Neuron (in vitro differentiated cells): ENCODE data around the gene ZNF860.

Experiments used
- H2AFZ ChIP-seq: one replicate; pipeline ENCODE4 v1.6.1; 2013; ENCODE audit warnings: low read depth, mild to moderate bottlenecking, inconsistent platforms, low read length, moderate library complexity
- H3K27me3 ChIP-seq: one replicate; pipeline ENCODE4 v1.6.1; 2013; ENCODE audit warnings: low read length; ENCODE audit not compliant: insufficient read depth
- H3K36me3 ChIP-seq: one replicate; pipeline ENCODE4 v1.6.1; 2013; ENCODE audit warnings: low read length; ENCODE audit not compliant: insufficient read depth
- H3K4me1 ChIP-seq: one replicate; pipeline ENCODE4 v1.6.1; 2013; ENCODE audit warnings: low read length; ENCODE audit not compliant: insufficient read depth
- H3K4me3 ChIP-seq: 2 replicates; pipeline ENCODE4 v1.5.1; 2013; ENCODE audit warnings: mild to moderate bottlenecking, low read length, moderate library complexity
- H3K9me3 ChIP-seq: one replicate; pipeline ENCODE4 v1.6.1; 2013; ENCODE audit warnings: low read length

ZNF860 gene

DNA sequence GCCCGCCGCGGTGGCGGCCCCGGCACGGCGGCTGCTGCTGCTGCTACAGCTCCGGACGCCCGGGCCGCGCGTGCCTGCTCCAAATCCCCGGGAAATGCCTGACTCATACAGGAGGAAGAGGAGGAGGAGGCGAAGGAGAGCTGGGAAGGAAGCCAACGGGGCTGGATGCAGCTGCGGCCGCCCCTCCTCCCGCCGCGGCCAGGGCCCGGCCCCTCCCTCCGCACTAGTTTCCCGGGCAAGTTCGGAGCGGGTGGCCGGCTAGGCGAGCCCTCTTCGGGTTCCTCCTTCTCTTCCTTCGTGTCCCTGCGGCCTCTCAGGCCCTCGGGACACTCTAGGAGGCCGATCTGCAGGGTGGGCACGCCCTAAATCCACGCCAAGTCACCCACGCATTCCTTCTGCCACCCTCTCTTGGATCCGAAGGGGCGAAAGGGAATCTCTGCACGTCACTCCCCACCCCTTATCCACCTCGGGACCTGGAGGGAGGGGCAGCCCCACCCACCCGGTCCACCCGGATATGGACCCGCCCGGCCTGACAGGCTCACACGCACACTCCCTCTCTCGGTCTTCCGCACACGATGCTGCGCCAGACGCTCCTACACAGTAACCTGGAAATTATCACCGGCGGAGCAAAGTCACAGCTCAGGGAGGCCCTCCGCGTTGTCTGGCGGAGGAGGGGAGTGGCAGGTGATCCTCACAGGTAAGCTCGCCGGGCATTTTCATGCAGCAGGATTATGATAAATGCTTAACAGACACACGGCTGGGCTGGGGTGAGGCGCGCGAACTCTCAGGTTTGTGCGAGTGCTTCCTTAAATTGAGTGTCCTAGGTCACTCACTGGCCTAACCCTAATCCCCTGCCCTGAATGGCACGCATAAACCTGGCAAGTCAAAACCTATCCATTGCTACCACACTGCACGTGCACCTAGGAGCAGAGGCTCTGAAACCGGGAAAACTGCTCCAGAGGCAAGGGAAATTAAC is at the start of gene ZNF860, which contains the start of gene OSBPL10:
TSS of gene ZNF860 (plus strand) at position 545 of the 976 bp plus-strand sequence. CDS start 7,330 bp downstream, outside the sequence.
TSS of gene OSBPL10 (minus strand) at position 57 of the 976 bp plus-strand sequence. CDS start 83 bp downstream, outside the sequence.
- Histone ChIP-seq H3K4me3 (peak within 1 kb of the TSS; percentile 51), H3K36me3 (no peaks in the 10 kb centered on the region), H3K27me3 (peaks cover 27% of the 10 kb centered on the region), H3K9me3 (no peaks in the 10 kb centered on the region), H3K4me1 (peaks cover 12% of the 10 kb centered on the region), H2AFZ (peak within 1 kb of the TSS; percentile 98)

DNA sequence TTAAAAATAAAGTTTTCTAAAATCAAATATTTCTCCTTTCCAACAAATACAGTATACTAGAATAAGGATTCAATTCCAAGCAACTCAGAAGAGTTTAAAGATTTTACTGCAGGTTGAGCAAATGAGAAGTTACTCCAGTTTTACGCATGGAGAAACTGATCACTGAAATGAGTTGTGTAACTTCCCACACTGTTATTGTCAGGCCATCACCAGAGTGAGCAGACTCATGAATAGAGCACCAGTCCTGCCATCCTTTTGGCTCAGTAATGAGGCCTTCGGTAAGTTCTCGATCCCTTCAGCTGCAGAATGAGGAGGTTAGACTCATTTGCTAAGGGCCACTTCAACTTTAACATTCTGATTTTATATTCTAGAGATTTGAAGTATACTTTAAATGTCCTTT is 48.6 kb upstream of the ZNF860 start:
- Histone ChIP-seq H3K9me3 (no peaks in the 10 kb centered on the region), H3K27me3 (no peaks in the 10 kb centered on the region), H3K4me1 (no peaks in the 10 kb centered on the region), H3K36me3 (no peaks in the 10 kb centered on the region), H3K4me3 (no peak overlapping the region), H2AFZ (no peak overlapping the region)

DNA sequence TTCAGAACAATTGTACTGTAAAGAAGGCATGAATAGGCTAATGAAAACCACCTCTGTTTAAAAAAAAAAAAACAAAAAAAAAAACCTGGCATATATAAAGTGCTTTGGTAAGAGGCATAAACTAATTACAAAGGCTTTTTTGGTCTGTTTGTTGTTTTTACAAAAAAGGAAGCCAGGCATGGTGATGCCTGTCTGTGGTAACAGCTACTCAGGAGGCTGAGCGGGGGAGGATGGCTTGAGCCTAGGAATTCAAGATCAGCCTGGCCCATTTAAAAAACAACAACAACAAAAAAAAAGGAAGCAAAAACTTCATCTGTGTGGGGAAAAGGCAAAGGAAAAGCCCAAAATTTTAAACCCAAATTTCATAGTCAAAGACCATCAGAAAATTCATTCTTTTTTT is 47.5 kb upstream of the ZNF860 start:
- Histone ChIP-seq H3K36me3 (no peaks in the 10 kb centered on the region), H3K9me3 (no peaks in the 10 kb centered on the region), H3K27me3 (no peaks in the 10 kb centered on the region), H3K4me3 (no peak overlapping the region), H2AFZ (no peak overlapping the region), H3K4me1 (no peaks in the 10 kb centered on the region)

DNA sequence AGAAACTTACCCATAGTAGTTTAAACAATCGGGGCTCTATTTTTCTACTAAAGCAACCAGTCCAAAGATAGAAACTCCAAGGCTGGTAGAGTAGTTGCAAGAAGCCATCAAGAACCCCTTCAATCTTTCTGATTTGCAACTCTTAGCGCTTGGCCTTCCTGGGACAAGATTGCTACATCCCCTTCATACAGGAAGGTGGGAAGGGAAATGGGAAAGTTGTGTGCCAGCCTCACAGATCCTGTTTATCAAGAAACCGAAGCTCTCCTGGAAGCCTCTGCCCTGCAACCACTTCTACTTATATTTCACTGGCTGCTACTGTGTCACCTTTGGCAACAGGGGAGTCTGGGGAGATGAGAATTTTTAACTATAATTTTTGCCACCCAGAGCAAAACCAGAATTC is 46.7 kb upstream of the ZNF860 start:
- H3K27me3 ChIP-seq, result no peaks in the 10 kb centered on the region
- no peaks in the 10 kb centered on the region for H3K36me3 ChIP-seq
- H3K4me1 ChIP-seq, result no peaks in the 10 kb centered on the region
- no peaks in the 10 kb centered on the region for H3K9me3 ChIP-seq
- no peak overlapping the region for H3K4me3 ChIP-seq
- no peak overlapping the region for H2AFZ ChIP-seq

DNA sequence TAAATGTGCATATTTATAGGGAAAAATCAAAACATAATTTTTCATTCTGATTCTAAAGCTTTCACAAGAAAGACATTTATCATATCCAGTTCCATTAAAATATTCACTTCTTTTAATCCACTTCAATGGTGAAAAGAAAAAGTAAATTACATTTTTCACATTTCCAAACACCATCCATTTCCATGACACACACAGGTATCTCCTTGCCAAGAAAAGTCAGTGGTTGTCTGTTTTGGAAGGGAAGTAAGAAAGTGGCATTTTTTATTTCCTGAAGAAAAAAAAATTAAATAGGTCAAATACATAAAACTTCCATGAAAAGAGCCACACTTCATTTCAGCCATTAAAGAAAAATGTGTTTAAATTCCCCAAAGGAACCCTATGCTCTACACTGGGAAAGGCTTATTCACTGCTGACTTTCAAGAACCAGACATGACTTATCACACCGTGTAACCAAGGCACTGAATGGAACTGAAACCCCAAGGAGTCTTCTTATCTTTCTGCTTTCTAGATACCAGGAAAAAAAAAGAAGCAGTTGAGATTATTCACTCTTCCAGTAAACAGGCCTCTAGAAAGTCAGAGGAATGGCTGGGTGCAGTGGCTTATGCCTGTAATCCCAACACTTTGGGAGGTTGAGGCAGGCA is 45.0 kb upstream of the ZNF860 start:
- H3K27me3 ChIP-seq, result no peaks in the 10 kb centered on the region
- H3K9me3 ChIP-seq, result no peaks in the 10 kb centered on the region
- no peak overlapping the region for H3K4me3 ChIP-seq
- no peaks in the 10 kb centered on the region for H3K4me1 ChIP-seq
- no peaks in the 10 kb centered on the region for H3K36me3 ChIP-seq
- H2AFZ ChIP-seq, result no peak overlapping the region

DNA sequence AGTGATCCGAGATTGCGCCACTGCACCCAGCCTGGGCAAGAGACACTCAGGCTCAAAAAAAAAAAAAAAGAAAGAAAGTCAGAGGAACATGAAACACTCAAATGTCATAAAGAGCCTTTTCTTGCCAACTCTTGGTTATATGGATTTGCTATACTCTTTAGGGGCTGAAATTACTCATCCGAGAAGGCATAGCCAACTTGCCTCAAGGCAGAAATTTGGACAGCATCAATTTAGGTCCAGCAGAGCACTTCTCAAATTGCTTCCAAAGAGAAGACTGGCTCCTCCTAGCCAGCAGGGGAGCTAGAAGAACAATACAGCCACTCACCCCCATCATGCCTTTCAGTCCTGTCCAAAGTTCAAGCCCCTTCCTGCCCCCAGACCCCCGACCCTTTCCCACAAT is 44.3 kb upstream of the ZNF860 start:
- Histone ChIP-seq H3K4me3 (no peak overlapping the region), H3K27me3 (no peaks in the 10 kb centered on the region), H3K4me1 (no peaks in the 10 kb centered on the region), H2AFZ (no peak overlapping the region), H3K9me3 (no peaks in the 10 kb centered on the region), H3K36me3 (no peaks in the 10 kb centered on the region)

DNA sequence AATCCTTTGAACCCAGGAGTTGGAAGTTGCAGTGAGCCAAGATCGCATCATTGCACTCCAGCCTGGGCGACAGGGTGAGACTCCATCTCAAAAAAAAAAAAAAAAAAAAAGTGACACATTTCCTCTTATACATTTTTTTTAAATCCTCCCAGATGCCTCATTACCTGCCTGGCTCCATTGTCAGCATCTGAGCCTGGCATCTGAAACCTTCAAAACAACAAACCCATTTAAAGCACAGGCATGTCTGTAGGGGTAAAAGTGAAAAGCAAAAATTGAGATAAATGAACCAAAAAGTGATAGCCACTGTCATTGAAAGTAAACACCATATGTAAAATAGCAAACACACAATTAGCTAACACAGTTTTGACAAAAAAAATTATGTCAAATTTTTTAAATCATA is 39.1 kb upstream of the ZNF860 start:
- no peak overlapping the region for H3K4me3 ChIP-seq
- peaks cover 11% of the 10 kb centered on the region for H3K4me1 ChIP-seq
- H2AFZ ChIP-seq, result no peak overlapping the region
- H3K27me3 ChIP-seq, result no peaks in the 10 kb centered on the region
- H3K9me3 ChIP-seq, result no peaks in the 10 kb centered on the region
- no peaks in the 10 kb centered on the region for H3K36me3 ChIP-seq

DNA sequence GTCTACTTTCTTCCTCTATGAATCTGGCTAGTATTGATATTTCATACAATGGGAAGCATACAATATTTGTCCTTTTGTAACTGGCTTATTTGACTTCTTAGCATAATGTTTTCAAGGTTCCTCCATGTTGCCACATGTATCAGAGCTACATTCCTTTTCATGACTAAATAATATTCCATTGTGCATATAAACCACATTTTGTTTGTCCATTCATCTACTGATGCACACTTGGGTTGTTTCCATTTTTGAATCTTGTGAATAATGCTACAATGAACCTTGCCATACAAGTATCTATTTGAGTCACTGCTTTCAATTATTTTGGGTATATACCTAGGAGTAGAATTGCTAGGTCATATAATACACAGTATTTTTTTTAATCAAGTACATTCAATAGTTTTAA is 38.5 kb upstream of the ZNF860 start:
- Histone ChIP-seq H3K4me1 (peaks cover 11% of the 10 kb centered on the region), H2AFZ (no peak overlapping the region), H3K9me3 (no peaks in the 10 kb centered on the region), H3K27me3 (no peaks in the 10 kb centered on the region), H3K36me3 (no peaks in the 10 kb centered on the region), H3K4me3 (no peak overlapping the region)

DNA sequence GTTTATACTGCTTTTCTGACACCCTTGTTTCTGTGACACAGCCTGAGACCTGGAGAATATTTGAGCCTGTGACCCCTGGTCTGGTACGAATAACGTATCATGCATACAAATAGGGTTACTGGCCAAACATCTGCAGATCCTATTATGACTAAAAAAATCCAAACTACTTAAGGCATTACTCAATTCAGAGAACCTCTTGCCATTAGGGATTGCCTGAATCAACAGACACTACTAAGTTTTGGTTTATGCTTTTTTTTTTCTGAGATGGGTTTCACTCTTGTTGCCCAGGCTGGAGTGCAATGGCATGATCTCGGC is 35.9 kb upstream of the ZNF860 start:
- Histone ChIP-seq H2AFZ (no peak overlapping the region), H3K27me3 (no peaks in the 10 kb centered on the region), H3K4me3 (no peak overlapping the region), H3K4me1 (peaks cover 11% of the 10 kb centered on the region), H3K36me3 (no peaks in the 10 kb centered on the region), H3K9me3 (no peaks in the 10 kb centered on the region)

DNA sequence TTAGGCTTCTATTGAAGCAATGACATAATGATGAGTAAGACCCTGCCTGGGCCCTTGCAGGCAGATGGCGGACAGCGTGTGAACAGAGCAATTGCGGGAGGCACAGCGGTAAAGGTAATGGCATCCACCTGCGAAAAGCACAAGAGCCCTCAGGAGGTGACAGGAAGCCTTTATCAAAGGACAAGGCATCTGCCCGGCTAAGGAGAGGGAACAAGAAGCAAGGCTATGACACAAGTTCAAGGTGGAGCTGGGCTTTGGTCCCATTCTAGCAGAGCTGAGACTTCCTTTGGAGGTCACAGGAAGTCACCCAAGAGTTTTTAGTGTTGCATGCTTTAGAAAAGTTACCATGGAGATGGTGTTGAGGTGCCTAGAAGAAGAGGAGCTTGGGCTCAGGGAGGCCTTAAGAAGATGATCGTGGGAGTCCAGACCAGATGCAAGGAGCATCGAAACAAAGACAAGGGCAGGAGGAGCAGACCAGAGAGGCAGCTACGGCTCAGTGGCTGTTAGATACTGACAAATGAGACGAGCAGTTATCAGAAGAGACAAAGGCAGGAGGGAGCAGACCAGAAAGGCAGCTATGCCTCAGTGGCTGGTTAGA is 35.0 kb upstream of the ZNF860 start:
- H3K4me3 ChIP-seq, result no peak overlapping the region
- no peaks in the 10 kb centered on the region for H3K9me3 ChIP-seq
- no peaks in the 10 kb centered on the region for H3K27me3 ChIP-seq
- no peaks in the 10 kb centered on the region for H3K36me3 ChIP-seq
- H2AFZ ChIP-seq, result no peak overlapping the region
- H3K4me1 ChIP-seq, result peaks cover 11% of the 10 kb centered on the region

DNA sequence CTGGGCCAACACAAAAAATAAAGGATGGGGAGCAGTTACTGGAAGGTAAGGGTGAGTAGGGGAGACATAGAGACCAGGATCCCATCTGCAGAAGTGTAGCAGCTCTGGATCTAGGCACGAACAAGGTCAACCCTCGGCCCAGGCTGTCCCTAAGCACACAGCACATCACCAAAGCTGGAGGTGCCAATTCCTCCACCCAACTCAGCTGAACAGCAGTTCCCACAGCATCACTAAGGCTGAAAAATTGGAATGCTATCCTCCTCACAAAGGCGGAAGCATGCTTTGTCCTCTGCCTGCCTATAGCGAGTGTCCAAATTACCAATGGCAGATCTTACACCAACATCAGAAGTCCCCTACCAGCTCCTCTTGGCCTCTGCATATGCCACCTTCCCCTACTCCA is 34.4 kb upstream of the ZNF860 start:
- H3K27me3 ChIP-seq, result no peaks in the 10 kb centered on the region
- no peak overlapping the region for H3K4me3 ChIP-seq
- no peaks in the 10 kb centered on the region for H3K9me3 ChIP-seq
- H2AFZ ChIP-seq, result no peak overlapping the region
- H3K36me3 ChIP-seq, result no peaks in the 10 kb centered on the region
- H3K4me1 ChIP-seq, result peaks cover 11% of the 10 kb centered on the region

DNA sequence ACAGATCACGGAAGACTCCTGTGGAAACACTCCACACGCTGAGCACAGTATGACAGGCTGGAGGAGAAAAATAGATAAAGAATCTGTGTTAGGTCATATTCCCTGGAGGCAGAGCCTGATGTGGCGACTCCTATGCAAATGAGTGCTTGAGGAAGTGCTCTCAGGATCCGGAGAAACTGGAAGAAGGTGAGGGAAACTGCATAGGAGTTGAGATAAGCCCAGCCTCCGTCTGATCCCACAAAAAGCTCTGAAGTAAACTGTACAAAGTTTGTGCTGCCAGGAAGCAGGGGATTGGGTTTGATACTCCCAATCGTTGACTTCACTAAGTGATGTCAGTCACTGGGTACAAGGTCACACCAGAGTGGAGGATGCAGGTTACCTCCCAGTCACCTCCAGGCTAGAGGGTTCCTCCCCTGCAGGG is 33.9 kb upstream of the ZNF860 start:
- Histone ChIP-seq H3K4me1 (peaks cover 11% of the 10 kb centered on the region), H2AFZ (no peak overlapping the region), H3K4me3 (no peak overlapping the region), H3K27me3 (no peaks in the 10 kb centered on the region), H3K9me3 (no peaks in the 10 kb centered on the region), H3K36me3 (no peaks in the 10 kb centered on the region)

DNA sequence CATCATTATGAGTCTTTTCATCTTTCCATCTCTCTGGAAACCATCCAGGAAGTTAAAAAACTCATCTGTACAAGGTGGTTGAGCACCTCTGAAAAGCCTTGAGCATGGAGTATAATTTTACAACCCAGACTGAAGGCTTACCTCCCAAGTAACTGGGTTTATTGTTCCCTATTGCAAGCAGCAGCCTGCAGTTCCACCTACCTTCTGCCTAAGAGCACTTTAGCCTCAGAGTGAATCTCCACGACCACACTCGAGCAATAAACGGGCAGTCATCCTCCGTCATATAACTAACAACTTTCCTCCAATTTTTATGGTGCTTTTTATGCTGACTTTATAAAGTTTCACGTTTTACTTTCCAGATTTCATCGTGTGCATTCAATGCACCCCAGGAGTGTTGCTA is 33.3 kb upstream of the ZNF860 start:
- H3K4me1 ChIP-seq, result peaks cover 11% of the 10 kb centered on the region
- no peak overlapping the region for H2AFZ ChIP-seq
- H3K27me3 ChIP-seq, result no peaks in the 10 kb centered on the region
- H3K9me3 ChIP-seq, result no peaks in the 10 kb centered on the region
- no peaks in the 10 kb centered on the region for H3K36me3 ChIP-seq
- no peak overlapping the region for H3K4me3 ChIP-seq
